Iris pigment epithelial cell (primary cell): ENCODE results near the gene THSD1.

ENCODE experiments used
- DNase-seq: peaks from one replicate; pipeline ENCODE4 v3.0.0-alpha.2; 2011; ENCODE audit warnings: low read depth

THSD1 gene, protein sequence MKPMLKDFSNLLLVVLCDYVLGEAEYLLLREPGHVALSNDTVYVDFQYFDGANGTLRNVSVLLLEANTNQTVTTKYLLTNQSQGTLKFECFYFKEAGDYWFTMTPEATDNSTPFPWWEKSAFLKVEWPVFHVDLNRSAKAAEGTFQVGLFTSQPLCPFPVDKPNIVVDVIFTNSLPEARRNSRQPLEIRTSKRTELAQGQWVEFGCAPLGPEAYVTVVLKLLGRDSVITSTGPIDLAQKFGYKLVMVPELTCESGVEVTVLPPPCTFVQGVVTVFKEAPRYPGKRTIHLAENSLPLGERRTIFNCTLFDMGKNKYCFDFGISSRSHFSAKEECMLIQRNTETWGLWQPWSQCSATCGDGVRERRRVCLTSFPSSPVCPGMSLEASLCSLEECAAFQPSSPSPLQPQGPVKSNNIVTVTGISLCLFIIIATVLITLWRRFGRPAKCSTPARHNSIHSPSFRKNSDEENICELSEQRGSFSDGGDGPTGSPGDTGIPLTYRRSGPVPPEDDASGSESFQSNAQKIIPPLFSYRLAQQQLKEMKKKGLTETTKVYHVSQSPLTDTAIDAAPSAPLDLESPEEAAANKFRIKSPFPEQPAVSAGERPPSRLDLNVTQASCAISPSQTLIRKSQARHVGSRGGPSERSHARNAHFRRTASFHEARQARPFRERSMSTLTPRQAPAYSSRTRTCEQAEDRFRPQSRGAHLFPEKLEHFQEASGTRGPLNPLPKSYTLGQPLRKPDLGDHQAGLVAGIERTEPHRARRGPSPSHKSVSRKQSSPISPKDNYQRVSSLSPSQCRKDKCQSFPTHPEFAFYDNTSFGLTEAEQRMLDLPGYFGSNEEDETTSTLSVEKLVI

DNA sequence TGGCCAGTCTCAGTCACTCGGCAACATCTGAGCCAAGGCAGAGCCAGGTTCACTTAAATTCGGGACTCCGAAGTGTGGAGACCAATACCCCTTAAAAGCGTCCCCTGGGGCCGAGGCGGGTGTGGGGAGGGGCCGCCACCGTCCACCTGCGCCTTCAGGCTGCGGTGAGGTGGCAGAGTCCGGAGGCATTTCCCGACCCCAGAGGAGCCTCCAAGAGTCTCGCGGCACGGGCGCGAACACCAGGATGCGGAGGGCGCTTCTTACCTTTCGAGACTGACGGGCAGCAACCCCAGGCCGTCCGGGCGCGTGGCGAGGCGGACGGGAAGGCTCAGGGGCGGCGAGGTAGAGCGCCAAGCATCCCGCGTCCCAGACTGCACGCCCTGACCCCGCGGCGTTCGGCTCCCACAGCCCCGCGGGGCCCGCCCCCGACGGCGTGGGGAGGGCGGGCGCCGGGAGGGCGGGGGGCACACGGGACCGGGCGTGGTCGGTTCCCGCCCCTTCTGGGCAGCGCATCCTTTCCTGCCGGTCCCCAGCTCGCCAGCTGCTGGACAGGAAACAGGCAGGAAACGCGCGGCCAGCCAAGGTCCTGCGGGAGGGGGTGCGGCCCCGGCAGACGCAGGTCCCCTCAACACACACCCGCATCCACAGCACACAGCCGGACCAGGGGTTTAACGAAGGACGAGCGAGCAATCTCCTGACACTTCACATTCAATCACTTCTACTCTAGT is at the start of gene THSD1:
Gene THSD1 (minus strand): TSS at position 406 of the 728 bp plus-strand sequence. CDS start 3,572 bp downstream, outside the sequence.
- DNase-seq: peak; percentile 9

DNA sequence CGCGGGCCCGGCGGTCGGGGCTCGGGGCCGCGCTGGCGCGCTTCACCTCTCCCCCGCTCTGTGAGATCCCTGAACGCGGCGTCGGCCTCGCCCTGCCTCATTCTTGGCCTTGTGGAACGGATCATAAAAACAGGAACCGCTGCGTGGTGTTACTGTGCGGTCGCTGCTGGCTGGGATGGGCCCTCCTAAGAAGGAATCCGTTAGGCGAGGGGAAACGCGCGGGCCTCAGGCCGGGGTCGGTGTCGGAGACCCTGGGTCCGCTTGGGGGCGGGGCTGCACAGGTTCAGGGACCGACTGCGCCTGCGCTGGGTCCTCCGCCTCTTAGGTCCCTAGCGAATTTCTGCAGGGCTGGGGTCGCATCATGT is 49.7 kb upstream of the THSD1 start:
- peak; percentile 44 for DNase-seq

DNA sequence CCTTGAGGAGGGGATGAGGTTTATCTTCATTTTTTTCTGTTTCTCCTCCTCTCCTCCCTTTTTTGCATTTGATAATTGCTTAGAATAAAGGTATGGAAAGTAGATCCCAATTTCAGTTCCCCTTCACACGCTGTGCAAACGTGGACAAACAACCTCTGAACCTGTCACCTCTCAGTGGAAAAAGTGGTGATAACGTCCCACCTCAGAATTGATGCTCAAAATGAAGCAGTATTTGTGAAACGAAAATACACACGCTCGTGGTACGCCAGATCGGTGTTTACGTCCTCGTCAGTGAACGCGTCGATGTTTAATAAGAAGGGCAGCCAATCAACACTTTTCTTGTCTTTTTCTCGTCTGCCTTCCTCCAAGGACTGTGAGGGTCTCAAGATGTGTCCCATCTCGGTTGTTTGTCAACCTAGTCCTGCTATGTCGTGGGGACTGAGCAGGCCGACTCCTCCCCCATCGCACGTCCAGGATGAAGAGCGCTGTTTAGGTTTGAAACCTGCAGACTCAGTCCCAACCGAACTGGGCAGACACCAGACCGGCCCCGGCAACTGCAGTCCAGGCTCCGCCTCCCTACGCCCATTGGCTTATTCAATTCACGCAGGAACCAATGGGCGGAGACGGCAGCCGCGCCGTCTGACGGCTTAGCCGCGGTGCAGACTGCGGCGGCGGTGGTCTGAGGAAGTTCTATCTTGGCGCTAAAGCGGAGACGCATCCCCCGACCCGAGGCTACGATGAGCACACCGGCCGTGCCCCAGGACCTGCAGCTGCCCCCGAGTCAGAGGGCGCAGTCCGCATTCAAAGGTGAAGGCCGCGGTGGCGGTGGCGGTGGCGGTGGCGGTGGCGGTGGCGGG is 49.1 kb upstream of the THSD1 start, which contains the start of gene CKAP2:
Gene CKAP2 (plus strand): TSS at position 659 of the 857 bp plus-strand sequence. CDS start 79 bp downstream, at position 738.
- peak; percentile 95 for DNase-seq

DNA sequence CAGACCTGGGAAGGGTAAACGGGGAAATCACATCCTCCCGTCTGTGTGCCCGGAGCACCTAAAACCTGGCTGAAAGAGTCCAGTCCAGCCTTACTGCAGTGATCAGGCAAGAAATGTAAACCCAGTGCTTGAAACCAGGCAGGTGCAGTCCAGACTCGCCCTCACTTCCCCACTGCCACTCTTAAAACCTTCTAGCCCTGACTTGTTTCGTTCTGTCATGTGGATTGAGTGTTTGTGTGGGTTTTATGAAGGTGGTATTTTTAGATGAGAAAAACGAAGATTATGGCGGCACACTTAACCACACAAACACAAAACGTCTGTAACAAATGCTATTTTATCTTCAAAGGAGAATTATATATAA is 48.5 kb upstream of the THSD1 start:
- DNase-seq: no peak

DNA sequence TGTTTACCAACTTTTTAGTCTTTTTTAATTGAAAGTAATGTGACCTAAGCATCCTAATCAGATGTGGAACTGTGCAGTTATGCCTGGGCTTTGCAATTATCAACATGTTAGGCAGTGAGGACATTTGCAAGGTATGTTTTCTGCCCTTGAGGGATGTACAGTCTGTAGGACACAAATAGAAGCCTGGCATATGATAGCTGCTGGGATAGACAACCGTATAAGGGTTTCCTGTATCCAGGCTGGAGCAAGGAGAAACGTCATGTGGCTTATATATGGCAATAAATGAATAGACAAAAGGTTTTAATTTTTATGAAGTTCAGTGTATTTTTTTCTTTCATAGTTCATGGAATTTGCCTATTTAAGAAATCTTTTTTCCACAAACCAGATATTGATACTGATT is 46.5 kb upstream of the THSD1 start:
- DNase-seq: no peak

DNA sequence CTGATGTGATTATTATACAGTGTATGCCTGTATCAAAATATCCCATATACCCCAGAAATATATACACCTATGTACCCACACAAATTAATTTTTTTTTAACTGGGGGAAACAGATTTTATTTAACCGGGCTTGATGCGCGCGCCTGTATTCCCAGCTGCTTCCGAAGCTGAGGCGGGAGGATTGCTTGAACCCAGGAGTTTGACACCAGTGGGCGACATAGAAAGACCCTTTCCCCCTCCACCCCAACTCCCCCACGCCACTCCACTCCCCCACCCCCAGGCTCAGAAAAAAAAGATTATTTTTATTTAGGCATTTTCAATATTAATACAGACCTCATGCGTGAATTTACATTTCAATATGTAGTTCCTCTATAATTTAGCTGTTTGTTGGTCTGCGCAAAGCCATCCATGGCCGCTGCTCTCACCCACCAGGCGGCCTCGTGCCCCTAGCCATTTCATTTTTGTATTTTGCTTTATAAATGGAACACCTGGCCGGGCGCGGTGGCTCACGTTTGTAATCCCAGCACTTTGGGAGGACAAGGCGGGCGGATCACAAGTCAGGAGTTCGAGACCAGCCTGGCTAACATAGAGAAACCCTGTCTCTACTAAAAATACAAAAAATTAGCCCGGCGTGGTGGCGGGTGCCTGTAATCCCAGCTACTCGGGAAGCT is 45.3 kb upstream of the THSD1 start:
- no peak for DNase-seq

DNA sequence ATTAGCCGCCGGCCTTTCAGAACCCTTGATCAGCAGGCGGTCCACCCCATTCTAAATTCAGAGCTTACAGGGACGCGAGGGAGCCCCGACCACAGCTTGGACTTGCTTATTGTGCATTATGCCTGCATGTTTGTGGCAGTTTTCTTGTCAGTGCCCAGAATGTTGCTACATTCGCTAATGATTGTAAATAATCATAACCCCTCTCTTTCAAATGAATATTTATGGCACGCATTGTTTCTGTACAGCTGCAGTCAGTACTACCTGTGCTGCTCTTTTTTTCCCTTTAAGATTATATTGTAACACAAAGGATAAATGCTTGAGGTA is 44.8 kb upstream of the THSD1 start:
- no peak for DNase-seq

DNA sequence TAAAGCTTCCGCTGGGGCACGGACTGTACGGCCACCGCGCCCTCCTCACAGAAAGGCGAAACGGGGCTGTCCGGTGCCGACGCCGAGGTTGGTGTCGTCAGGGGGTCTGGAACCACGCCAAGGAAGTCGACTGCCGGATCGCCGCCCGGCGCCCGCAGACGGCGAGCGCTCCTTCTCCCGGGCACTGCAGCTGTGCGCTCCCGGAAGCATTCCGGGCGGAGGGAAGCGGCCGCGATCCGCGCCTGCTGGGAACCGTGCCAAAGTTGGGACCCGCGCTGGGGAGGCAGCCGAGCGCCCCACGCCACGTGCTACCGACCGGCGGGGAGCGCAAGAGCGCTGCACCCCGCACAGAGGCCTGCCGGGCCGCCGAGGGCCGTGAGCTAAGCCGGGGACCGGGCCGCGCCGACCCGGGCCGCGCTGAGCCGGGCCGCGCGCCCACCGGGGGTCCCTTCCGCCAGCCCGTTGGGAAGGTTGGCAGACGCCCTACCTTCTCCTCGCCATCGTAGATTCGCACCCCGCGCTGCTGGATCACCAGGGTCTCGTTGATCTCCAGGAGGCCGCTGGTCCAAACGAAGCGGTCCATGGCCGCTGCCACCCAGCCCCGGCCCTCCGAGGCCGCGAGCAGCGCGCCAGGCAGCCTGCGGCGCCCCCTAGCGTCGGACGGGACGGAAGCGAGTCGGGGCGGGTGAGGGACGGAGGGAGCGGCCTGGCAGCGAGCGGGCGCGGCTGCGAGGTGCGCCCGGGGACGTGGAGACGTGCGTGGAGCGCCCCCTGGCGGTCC is 44.2 kb upstream of the THSD1 start, which contains the start of gene VPS36:
Gene VPS36 (minus strand): TSS at position 623 of the 781 bp plus-strand sequence. CDS start 40 bp downstream, at position 583.
- peak; percentile 90 for DNase-seq

DNA sequence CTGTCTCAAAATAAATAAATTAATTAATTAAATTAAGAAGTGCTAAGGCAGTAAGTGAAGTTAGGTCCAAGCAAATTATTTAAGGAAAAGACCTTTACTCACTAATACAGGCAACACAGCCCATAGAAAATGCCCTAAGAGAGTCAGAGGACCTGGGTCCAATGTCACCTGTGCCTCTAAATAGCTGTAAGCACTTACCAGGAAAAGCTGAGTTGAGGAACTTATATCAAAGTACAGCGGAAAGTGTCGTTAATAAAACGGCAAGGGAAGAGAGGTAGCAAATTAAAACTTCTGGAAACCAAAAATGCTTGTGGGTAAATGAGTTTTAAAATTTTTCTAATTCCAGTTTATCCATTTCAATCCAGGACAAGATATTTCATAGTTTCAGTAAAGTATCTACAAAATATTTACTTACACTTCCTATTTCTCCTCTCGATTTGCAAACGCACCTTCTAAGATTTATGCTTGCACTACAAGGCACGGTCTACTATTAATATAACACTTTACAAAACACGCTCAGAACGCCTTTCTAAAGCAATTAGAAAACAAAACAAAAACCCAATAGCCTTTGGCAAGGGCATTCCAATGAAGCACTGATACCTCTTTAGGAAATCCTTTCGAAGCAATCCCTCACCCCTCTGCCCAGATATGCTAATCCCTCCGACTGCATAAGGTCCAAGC is 43.5 kb upstream of the THSD1 start:
- no peak for DNase-seq

DNA sequence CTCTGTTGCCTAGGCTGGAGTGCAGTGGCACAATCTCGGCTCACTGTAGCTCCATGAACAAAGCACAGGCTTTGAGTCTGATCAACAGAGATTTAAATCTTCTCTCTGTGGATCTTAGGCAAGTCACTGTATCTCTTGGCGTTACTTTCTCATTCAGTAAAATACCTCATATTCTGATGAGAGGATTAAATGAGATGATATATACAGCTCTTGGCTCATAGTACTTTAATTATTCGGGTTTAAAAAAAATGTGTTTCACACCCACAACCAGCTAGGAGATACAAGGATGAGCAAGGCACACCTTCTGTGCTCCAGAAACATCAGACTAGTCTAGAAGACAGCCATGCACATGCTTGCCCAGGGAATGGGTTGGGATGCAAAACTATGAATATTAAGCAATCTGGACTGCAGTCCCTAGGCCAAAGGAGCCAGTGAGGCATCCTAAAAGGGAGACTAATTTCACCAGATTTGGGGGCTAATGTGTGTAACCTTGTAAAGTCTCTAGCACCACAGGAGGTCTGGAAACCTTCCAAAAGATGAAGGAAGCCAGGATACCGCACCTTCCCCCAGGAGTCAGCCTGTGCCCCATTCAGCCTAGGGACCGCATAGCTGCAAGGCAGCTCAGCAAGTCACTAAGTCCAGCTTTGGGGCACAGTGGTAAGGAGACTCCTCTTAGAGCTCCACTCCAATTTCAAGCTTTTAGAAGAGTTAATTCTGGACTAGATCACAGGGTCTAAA is 42.0 kb upstream of the THSD1 start:
- no peak for DNase-seq

DNA sequence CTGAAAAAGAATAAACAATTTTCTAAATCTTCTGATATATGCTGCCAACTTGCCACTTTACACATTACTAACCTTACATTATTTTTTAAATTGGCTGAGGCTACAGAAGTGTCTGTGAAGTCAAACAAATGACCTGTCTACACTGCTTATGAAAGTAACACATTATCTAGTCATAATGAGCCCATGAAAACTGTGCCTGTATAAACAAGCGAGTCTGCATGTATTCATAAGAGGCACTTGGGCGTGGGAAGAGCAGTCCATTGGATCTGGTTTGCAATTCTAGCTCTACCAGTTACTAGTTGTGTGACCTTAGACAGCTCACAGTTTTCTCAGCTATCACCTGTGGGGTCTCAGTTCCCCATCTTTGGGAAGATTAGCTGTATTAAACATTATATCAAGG is 41.4 kb upstream of the THSD1 start:
- DNase-seq: no peak

DNA sequence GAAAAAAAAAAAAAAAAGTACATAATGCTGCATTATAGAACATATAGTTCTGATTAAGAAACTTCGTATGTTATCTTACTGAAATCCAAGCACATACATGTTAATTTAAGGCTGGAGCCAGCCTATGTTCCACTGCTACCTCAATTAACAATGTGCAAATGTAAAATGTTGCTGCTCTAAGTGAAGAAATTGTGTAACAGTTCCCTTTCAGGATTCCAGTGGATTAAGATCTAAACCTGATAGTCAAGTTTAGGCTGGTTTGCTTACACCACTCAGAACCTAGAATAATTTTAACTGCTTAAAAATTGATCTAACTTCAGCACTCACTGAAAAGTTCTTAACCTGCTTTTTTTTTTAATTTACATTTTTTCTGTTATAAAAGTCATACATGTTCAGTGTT is 40.3 kb upstream of the THSD1 start:
- DNase-seq: peak; percentile 55

DNA sequence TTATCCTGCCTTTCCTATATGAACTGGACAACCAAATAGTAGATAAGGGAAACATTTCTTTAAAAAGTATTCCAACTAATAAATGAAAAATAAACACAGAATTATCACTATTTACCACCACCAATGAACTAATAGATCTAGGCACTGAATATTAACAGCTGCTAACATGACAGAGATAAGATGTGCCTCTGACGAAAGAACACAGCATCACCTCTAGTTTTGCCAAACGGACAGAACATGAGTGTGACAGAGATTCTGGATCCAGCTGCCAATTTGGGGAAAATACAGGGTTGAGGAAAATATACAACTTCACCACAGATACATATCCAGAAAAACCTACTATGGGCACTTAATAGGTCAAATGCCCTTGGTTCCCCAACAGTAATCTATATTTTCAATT is 26.5 kb upstream of the THSD1 start:
- no peak for DNase-seq

DNA sequence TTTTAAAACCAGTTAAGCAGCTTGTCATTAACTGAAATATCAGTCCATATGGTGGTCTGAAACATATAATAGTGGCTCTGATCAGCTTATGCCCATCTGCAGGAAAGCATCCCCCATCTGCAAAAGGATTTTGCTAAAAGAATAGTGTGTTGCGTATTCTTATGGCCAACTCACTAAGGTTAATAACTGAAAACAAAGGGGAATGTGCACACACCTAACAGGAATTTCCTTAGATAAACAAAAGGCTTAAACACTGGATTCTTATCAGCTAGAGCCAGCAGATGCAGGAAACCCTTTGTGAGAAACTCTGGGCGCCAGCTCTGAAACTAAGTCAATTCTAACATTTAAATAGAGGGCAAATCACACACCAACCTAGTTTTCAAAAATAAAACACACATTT is 22.3 kb upstream of the THSD1 start:
- DNase-seq: peak; percentile 82

DNA sequence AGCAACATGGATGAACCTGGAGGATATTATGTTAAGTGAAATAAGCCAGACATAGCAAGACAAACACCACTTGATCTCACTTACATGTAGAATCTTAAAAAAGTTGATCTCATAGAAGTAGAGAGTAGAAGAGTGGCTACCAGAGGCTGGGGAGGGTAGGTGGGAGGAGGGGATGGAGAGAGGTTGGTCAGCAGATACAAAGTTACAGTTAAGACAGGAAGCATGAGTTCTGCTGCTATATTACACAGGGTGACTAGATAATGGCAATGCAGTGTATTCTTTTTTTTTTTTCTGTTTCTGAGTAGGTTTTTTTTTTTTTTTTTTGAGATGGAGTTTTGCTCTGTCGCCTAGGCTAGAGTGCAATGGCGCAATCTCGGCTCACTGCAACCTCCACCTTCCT is 15.2 kb upstream of the THSD1 start:
- DNase-seq: no peak

DNA sequence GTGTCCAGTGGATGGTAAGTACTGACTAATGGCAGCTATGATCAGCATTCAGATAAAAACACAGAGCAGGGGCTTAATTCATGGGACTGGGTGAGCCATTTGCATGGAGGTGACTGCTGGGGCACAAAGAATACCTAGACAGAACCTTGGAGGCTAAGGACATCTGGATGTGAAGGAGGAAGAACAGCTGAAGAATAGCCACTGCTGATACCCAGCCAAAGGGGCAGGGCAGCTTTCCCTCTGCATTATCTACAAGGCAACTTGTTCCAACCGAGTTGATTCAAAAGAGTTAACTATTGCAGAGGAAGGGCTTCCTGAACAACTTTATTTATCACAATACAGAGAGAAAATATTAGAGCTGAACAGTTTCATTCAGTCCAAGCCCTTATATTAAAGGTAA is 13.1 kb upstream of the THSD1 start:
- DNase-seq: no peak

DNA sequence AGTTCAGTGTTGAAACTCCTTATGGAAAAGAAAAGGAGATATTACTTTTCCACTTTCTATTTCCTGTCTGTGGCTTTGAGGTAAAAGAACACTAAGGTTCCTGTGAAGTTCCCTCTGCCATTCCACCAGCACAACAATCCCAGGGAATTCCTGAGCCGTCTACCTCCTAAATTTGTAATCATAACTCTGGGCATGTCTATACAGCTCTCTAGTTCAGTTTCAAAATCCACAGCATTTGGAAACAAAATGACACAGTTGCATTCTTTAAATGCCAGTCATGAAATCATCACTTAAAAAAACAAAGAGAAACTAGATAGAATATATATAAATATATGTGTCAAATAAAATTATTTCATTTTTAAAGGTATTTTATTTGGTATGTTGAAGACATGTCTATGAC is 9.0 kb upstream of the THSD1 start:
- DNase-seq: peak; percentile 84

DNA sequence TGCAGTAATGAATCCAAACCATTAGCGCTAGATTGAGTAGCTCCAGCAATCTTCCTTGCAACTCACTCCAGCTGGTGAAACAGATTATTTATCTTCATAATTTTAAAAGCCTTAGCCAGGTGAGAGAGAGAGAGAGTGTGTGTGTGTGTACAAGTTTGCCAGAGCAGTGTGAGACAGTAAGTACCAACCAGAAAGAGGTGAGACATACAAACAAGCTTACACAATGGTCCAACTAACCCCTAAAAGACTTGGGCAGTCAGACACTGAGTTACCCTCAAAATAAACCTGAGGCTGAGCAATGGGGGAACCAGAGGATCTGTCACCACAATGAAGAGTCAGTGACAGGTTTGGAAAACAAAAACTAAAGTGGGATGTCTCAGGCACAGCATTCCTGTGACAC is 8.1 kb upstream of the THSD1 start:
- DNase-seq: no peak

DNA sequence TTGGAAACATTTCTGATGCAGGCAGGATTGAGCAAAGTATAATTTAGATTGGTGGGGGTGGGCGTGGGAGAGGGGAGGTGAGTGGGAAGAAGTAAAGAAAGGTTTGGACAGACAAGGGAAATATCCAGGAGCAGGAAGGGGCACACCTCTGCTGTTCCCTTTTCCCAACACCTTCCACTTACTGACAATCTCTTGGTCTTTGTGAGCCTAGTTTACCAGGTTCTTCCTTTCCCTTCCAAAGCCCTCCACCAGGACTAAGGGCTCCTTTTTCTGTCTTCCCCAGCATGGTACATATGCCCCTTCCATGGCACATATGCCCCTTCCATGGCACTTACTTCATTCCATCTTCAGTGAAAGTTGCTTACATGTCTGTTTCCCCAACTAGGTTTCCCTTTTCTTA is 6.2 kb upstream of the THSD1 start:
- no peak for DNase-seq
